CD4-positive, alpha-beta T cell treated with Interleukin-21 for 1 hour (primary cell): ENCODE results near the gene DNASE2B.
"Not testable (repeated sequence)": the region's sequence is repeated elsewhere in the genome, so short reads cannot be mapped to it uniquely, and the experiment has no call there.

ENCODE experiments used
- DNase-seq: peaks from one replicate; pipeline ENCODE4 v3.0.0-alpha.2; 2020

DNASE2B gene

GRCh38 chr1:84424513-84425149 lies 26.3 kb downstream of the DNASE2B start:
- DNase-seq = no peak

GRCh38 chr1:84425150-84425896 lies 27.0 kb downstream of the DNASE2B start:
- DNase-seq = no peak

GRCh38 chr1:84426376-84426775 lies 28.1 kb downstream of the DNASE2B start:
- DNase-seq = no peak

GRCh38 chr1:84427250-84428188 lies 29.2 kb downstream of the DNASE2B start:
- no peak for DNase-seq

GRCh38 chr1:84428235-84428634 lies 30.0 kb downstream of the DNASE2B start:
- DNase-seq = no peak

GRCh38 chr1:84429231-84429630 lies 30.9 kb downstream of the DNASE2B start:
- no peak for DNase-seq

GRCh38 chr1:84430546-84430945 lies 32.3 kb downstream of the DNASE2B start:
- DNase-seq = no peak

GRCh38 chr1:84433258-84434080 lies 35.2 kb downstream of the DNASE2B start:
- DNase-seq = peak; percentile 85

- no peak for DNase-seq
These were observed 35.9 kb downstream of the DNASE2B start for GRCh38 chr1:84434081-84434769.

GRCh38 chr1:84434801-84435549 lies 36.7 kb downstream of the DNASE2B start:
- DNase-seq = peak; percentile 44

GRCh38 chr1:84436876-84437655 lies 38.8 kb downstream of the DNASE2B start:
- no peak for DNase-seq

- DNase-seq = peak; percentile 84
These were observed 44.0 kb downstream of the DNASE2B start for GRCh38 chr1:84442256-84442655.

GRCh38 chr1:84442747-84443646 lies 44.7 kb downstream of the DNASE2B start:
- peak; percentile 56 for DNase-seq

GRCh38 chr1:84448704-84449103 lies 50.4 kb downstream of the DNASE2B start:
- not testable (repeated sequence) for DNase-seq

GRCh38 chr1:84450910-84451309 lies 52.6 kb downstream of the DNASE2B start:
- no peak for DNase-seq

GRCh38 chr1:84452436-84452835 lies 54.2 kb downstream of the DNASE2B start:
- DNase-seq = no peak

GRCh38 chr1:84462118-84462517 lies 63.8 kb downstream of the DNASE2B start:
- DNase-seq = no peak
